Measurements from ENCODE around the gene CNP.
A peak's percentile ranks its signal among the peaks of the same experiment; 100 is the strongest.

CNP gene

GRCh38 chr17:41973408-41973811, 6.8 kb downstream of the CNP start:
- Mint-ChIP-seq H3K27me3 (ENCODE audit: low read depth) (no peaks in the 10 kb centered on the region), H3K36me3 (ENCODE audit: low read depth) (peaks cover 61% of the 10 kb centered on the region), H3K27ac (no peak overlapping the region), H3K9me3 (no peaks in the 10 kb centered on the region), H3K4me3 (no peak overlapping the region), H3K4me1 (ENCODE audit: low read depth) (peaks cover 11% of the 10 kb centered on the region)
- no peak for DNase-seq (ENCODE audit: low spot score)

DNA sequence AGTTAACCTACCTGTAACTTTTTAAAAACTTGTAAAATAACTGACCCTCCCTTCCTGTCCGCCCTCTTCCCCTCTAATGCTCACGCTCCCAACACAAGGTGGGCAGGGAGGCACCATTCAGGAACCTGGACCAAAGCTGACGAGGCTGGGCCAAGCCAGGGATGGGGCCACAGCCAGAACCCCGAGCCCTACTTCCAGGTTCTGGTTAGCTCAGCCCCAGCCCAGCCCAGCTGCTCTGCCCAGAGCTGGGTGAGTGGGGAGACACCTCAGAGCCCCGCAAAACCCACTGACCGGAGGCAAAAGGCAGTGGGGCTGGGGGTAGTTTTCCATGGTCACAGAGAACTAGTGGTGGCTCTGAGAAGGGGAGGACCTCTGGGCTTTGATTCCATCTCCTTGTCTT, 7.4 kb downstream of the CNP start:
- Mint-ChIP-seq H3K27me3 (ENCODE audit: low read depth) (no peaks in the 10 kb centered on the region), H3K4me1 (ENCODE audit: low read depth) (peaks cover 11% of the 10 kb centered on the region), H3K9me3 (no peaks in the 10 kb centered on the region), H3K4me3 (no peak overlapping the region), H3K27ac (no peak overlapping the region), H3K36me3 (ENCODE audit: low read depth) (peaks cover 63% of the 10 kb centered on the region)
- DNase-seq (ENCODE audit: low spot score): no peak

DNA sequence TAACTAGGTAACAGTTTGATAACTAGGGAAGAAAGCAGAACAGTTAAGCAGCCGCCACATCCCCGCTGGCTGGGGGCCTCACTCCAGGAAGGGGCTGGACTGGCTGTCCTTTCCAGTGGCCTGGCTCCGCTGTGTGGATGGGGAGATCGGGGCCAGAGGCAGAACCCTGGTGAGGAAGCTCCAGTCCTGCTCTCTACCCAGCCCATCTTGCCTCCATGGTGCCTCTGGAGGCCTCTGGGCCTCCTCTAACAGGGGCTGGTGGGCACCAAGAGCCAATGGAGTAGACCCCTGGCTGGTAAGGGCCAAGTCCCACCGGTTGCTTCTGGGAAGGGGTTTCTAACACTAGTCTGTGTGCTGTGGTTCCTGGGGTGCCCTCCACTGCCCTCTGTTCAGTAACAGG, 8.1 kb downstream of the CNP start:
- H3K36me3 Mint-ChIP-seq (ENCODE audit: low read depth): peaks cover 60% of the 10 kb centered on the region
- H3K27ac Mint-ChIP-seq: no peak overlapping the region
- DNase-seq (ENCODE audit: low spot score): no peak
- H3K4me3 Mint-ChIP-seq: no peak overlapping the region
- no peaks in the 10 kb centered on the region for H3K27me3 Mint-ChIP-seq (ENCODE audit: low read depth)
- H3K9me3 Mint-ChIP-seq: no peaks in the 10 kb centered on the region
- peaks cover 11% of the 10 kb centered on the region for H3K4me1 Mint-ChIP-seq (ENCODE audit: low read depth)

GRCh38 chr17:41975099-41976083, 8.8 kb downstream of the CNP start:
- no peak for DNase-seq (ENCODE audit: low spot score)
- Mint-ChIP-seq H3K27ac (no peak overlapping the region), H3K4me1 (ENCODE audit: low read depth) (peaks cover 11% of the 10 kb centered on the region), H3K27me3 (ENCODE audit: low read depth) (no peaks in the 10 kb centered on the region), H3K9me3 (no peaks in the 10 kb centered on the region), H3K4me3 (no peak overlapping the region), H3K36me3 (ENCODE audit: low read depth) (peaks cover 62% of the 10 kb centered on the region)

DNA sequence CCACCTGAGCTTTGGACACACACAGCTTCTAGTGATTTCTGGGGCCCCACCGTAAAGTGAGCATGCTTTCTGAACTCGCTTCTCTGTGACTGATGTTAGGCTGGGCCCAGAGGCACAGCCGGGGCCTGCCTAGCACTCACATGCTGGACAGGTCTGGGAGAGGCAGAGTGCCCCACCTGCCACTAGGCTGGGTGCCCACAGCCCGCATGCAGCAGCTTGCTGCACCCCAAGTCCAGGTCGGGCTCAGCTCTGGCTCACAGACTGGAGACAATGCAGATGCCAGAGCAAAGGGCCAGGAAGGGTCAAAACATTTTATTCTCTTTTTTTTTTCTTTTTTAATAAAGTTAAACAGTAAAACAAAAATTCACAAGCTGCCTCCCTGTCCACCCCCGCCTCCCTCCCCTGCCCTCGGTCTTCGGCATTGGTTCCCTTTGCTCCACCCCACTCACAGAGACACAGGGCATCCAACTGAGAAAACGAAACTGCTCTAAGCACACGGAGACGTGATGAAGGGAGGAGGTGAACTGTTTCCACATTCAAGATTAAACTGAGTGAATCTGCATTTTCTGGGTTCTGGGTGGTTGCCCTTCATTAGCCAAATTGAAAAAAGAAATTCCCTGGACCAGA, 9.7 kb downstream of the CNP start:
- no peak overlapping the region for H3K27ac Mint-ChIP-seq
- no peak overlapping the region for H3K4me3 Mint-ChIP-seq
- H3K36me3 Mint-ChIP-seq (ENCODE audit: low read depth): peaks cover 65% of the 10 kb centered on the region
- no peaks in the 10 kb centered on the region for H3K27me3 Mint-ChIP-seq (ENCODE audit: low read depth)
- no peaks in the 10 kb centered on the region for H3K9me3 Mint-ChIP-seq
- H3K4me1 Mint-ChIP-seq (ENCODE audit: low read depth): peaks cover 6% of the 10 kb centered on the region
- DNase-seq (ENCODE audit: low spot score): no peak

DNA sequence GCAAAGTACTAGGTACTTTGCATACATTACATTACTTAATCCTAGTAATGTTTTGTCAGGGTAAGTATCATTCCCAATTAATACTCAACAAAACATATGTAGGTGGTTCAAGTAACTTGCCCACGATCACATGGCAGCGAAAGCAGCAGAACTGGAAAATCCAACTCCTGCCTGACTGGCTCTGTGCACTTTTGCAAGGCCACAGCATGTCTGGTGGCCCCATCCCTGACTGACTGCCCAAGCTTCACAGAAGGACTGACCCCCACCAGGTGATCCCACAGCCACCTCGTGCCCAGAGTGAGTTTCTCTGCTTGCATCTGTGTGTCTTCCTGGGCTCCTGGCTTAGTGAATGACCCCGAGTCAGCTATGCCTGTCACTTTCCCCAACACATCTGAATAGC, 11.4 kb downstream of the CNP start:
- peaks cover 71% of the 10 kb centered on the region for H3K36me3 Mint-ChIP-seq (ENCODE audit: low read depth)
- DNase-seq (ENCODE audit: low spot score): no peak
- peaks cover 3% of the 10 kb centered on the region for H3K4me1 Mint-ChIP-seq (ENCODE audit: low read depth)
- H3K27ac Mint-ChIP-seq: no peak overlapping the region
- no peaks in the 10 kb centered on the region for H3K27me3 Mint-ChIP-seq (ENCODE audit: low read depth)
- H3K9me3 Mint-ChIP-seq: no peaks in the 10 kb centered on the region
- H3K4me3 Mint-ChIP-seq: no peak overlapping the region

- Mint-ChIP-seq H3K9me3 (no peaks in the 10 kb centered on the region), H3K27me3 (ENCODE audit: low read depth) (no peaks in the 10 kb centered on the region), H3K4me1 (ENCODE audit: low read depth) (no peaks in the 10 kb centered on the region), H3K4me3 (no peak overlapping the region), H3K27ac (no peak overlapping the region), H3K36me3 (ENCODE audit: low read depth) (peaks cover 66% of the 10 kb centered on the region)
- DNase-seq (ENCODE audit: low spot score): no peak
Observed at GRCh38 chr17:41982026-41982760, 15.6 kb downstream of the CNP start.

DNA sequence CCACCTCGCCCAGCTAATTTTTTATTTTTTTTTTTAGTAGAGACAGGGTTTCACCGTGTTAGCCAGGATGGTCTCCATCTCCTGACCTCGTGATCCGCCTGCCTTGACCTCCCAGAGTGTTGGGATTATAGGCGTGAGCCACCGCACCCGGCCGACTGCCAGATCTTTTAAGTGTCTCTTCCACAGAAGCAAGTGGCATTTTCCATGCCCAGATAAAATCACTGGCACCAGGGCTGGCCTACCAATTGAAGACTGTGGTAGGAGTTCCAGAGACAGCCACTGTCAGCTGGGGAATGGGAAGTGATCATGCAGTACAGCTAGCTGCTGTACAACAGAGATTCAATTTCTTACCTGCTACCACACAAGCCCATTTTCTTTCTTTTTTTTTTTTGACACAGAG, 17.9 kb downstream of the CNP start:
- Mint-ChIP-seq H3K4me3 (no peak overlapping the region), H3K27me3 (ENCODE audit: low read depth) (no peaks in the 10 kb centered on the region), H3K4me1 (ENCODE audit: low read depth) (no peaks in the 10 kb centered on the region), H3K9me3 (no peaks in the 10 kb centered on the region), H3K36me3 (ENCODE audit: low read depth) (peaks cover 70% of the 10 kb centered on the region), H3K27ac (no peak overlapping the region)
- no peak for DNase-seq (ENCODE audit: low spot score)

GRCh38 chr17:41985919-41986318, 19.3 kb downstream of the CNP start:
- H3K27ac Mint-ChIP-seq: no peak overlapping the region
- no peaks in the 10 kb centered on the region for H3K4me1 Mint-ChIP-seq (ENCODE audit: low read depth)
- no peak overlapping the region for H3K4me3 Mint-ChIP-seq
- peaks cover 70% of the 10 kb centered on the region for H3K36me3 Mint-ChIP-seq (ENCODE audit: low read depth)
- H3K27me3 Mint-ChIP-seq (ENCODE audit: low read depth): no peaks in the 10 kb centered on the region
- H3K9me3 Mint-ChIP-seq: no peaks in the 10 kb centered on the region
- DNase-seq (ENCODE audit: low spot score): no peak

- Mint-ChIP-seq H3K9me3 (no peaks in the 10 kb centered on the region), H3K36me3 (ENCODE audit: low read depth) (peaks cover 74% of the 10 kb centered on the region), H3K27ac (no peak overlapping the region)
Observed at GRCh38 chr17:41986634-41987033, 20.0 kb downstream of the CNP start.

GRCh38 chr17:41987642-41988041, 21.0 kb downstream of the CNP start:
- no peak overlapping the region for H3K27ac Mint-ChIP-seq
- peaks cover 67% of the 10 kb centered on the region for H3K36me3 Mint-ChIP-seq (ENCODE audit: low read depth)
- no peaks in the 10 kb centered on the region for H3K9me3 Mint-ChIP-seq
- no peaks in the 10 kb centered on the region for H3K27me3 Mint-ChIP-seq (ENCODE audit: low read depth)
- no peaks in the 10 kb centered on the region for H3K4me1 Mint-ChIP-seq (ENCODE audit: low read depth)
- DNase-seq (ENCODE audit: low spot score): no peak
- H3K4me3 Mint-ChIP-seq: no peak overlapping the region

More at GRCh38 chr17:41986634-41987033, 20.0 kb downstream of the CNP start:
- no peak overlapping the region for H3K4me3 Mint-ChIP-seq
- no peaks in the 10 kb centered on the region for H3K27me3 Mint-ChIP-seq (ENCODE audit: low read depth)
- DNase-seq (ENCODE audit: low spot score): no peak
- H3K4me1 Mint-ChIP-seq (ENCODE audit: low read depth): no peaks in the 10 kb centered on the region

- Mint-ChIP-seq H3K36me3 (ENCODE audit: low read depth) (peaks cover 66% of the 10 kb centered on the region), H3K4me1 (ENCODE audit: low read depth) (no peaks in the 10 kb centered on the region), H3K27ac (peak overlapping the region; percentile 32), H3K27me3 (ENCODE audit: low read depth) (no peaks in the 10 kb centered on the region), H3K4me3 (no peak overlapping the region), H3K9me3 (no peaks in the 10 kb centered on the region)
- DNase-seq (ENCODE audit: low spot score): no peak
Observed at GRCh38 chr17:41988418-41988817, 21.8 kb downstream of the CNP start.

DNA sequence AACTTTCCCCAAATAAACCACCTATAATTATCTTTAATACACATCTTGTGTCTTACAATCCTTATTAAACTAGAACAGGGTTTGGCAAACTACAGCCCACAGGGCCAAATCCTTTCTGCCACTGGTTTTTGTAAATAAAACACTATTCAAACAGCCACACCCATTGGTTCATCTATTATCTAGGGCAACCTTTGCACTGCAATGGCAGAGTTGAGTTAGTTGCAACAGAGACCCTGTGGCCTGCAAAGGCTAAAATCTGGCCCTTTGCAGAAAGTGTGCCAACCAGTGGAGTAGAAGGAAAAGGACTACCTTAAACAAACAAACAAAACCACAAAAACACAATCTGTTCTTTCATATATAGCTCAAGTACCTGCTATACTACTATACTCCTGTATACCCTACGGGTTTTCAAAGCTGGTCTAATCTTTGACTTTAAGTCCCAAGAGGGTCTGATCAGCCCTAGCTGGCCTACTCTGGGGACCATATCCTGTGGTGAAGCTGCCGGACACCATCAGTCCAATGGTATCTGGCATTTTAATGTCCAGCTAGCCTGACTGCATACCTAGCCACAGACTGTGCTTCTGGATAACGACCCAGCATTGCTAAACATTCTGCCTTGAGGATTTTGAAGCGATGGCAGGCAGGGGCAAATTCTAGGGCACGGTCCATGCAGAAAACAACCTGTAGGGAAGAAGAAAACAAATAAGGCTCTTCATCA, 23.3 kb downstream of the CNP start:
- no peak overlapping the region for H3K4me3 Mint-ChIP-seq
- H3K9me3 Mint-ChIP-seq: no peaks in the 10 kb centered on the region
- no peak for DNase-seq (ENCODE audit: low spot score)
- H3K36me3 Mint-ChIP-seq (ENCODE audit: low read depth): peaks cover 68% of the 10 kb centered on the region
- H3K4me1 Mint-ChIP-seq (ENCODE audit: low read depth): no peaks in the 10 kb centered on the region
- H3K27ac Mint-ChIP-seq: no peak overlapping the region
- H3K27me3 Mint-ChIP-seq (ENCODE audit: low read depth): no peaks in the 10 kb centered on the region
